Motor neuron (in vitro differentiated cells): ENCODE data around the gene FMO5. TPM values are rescaled to one million over a fixed set of nuclear protein-coding genes. Genes with fewer than 3 reads are reported as not detected.
A peak's percentile ranks its signal among the peaks of the same experiment; 100 is the strongest.
"Not testable (repeated sequence)": the region's sequence is repeated elsewhere in the genome, so short reads cannot be mapped to it uniquely, and the experiment has no call there.

Source experiments
- ATAC-seq, 8 experiments: fragments of 200-7000 bp; cut with Tn5 transposase; replicated peaks in 6 of 8; 2 replicates each; pipeline ENCODE4 v1.8.0; 2021; ENCODE audit warnings: mild to moderate bottlenecking in 8 of 8, moderate library complexity in 8 of 8
- H3K27ac ChIP-seq, 2 donors: fragments of 250-450 bp; sonication (Bioruptor Pico); 2 replicates each; pipeline ENCODE4 v1.9.0; 2021; ENCODE audit warnings: antibody characterized with exemption in 2 of 2, mild to moderate bottlenecking in 2 of 2, moderate library complexity in 1 of 2
- H3K4me1 ChIP-seq, 2 donors: fragments of 250-450 bp; sonication (Bioruptor Pico); replicated peaks in 1 of 2; 2 replicates each; pipeline ENCODE4 v1.6.1; 2021; ENCODE audit warnings: antibody characterized with exemption in 2 of 2, mild to moderate bottlenecking in 2 of 2, moderate library complexity in 1 of 2
- H3K4me3 ChIP-seq, 5 donors: fragments of 250-450 bp; sonication (Bioruptor Pico); 2 replicates each; pipeline ENCODE4 v1.9.0; 2021; ENCODE audit warnings: antibody characterized with exemption in 5 of 5, mild to moderate bottlenecking in 5 of 5, moderate library complexity in 4 of 5
- WGBS, 10 experiments: fragments of 450-650 bp; shearing (Covaris generic); methylation state at CpG; one replicate each; pipeline ENCODE4 v1.0.0; 2022; 5-methylcytosine and 5-hydroxymethylcytosine counted together
- in situ Hi-C, 9 experiments: fragments of 400-800 bp; cut with MboI; loops; one replicate each; pipeline ENCODE4 v1.15.0; 2021; ENCODE audit warnings: low sequenced_read_pairs in 9 of 9, low pct_unique_long_range_greater_than_20kb in 2 of 9; ENCODE audit not compliant: unreplicated experiment in 9 of 9
- total RNA-seq, 8 experiments: library from RNA; unstranded; fragments of 300-600 nt; gene quantifications; 2 replicates each; pipeline versions ENCODE4 v1.2.3 to v1.2.4, GENCODE V29; 2022

FMO5 gene
- total RNA-seq, 8 experiments from 2014 or later: 1.0 to 4.1 (median 2.2) TPM

GRCh38 chr1:147236959-147237791 is 12.0 kb upstream of the FMO5 start:
- 17 to 100% (median 60%) methylated on average over 1 to 3 of the region's 3 CpGs for WGBS, 10 experiments
- Histone ChIP-seq H3K27ac (no peak overlapping the region), H3K4me3 (no peak overlapping the region), H3K4me1 (peaks cover 2 to 3% of the 10 kb centered on the region in 2 donors)
- in situ Hi-C loops: no loop called here
- peak in 2 of 8 experiments; percentile 46 to 83 for ATAC-seq

DNA sequence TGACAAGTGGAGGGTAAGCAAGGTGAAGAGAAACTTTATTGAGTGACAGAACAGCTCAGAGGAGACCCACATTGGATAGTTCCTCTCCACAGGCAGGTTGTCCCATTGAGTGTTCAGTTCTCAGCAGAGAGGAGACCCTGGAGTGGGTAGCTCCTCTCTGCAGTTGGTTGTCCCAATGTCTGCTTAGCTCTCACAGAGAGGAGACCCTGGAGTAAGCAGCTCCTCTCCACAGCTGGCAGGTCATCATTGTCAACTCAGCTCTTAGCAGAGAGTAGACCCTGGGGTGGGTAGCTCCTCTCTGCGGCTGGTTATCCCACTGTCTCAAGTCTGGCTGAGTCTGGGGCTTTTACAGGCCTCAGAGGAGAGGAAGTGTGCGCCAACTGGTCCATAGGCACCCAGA is 11.3 kb upstream of the FMO5 start:
- whole genome bisulfite sequencing, 10 experiments: 20 to 86% (median 73%) methylated on average over 1 to 2 of the region's 2 CpGs; no CpG with 5 or more reads in 6 of the 10 experiments
- Histone ChIP-seq H3K4me1 (peaks cover 0 to 3% of the 10 kb centered on the region in 2 donors), H3K4me3 (no peak overlapping the region), H3K27ac (no peak overlapping the region)
- no peak for ATAC-seq
- in situ Hi-C loops: no loop called here

- Histone ChIP-seq H3K4me1 (peaks cover 0 to 3% of the 10 kb centered on the region in 2 donors), H3K27ac (no peak overlapping the region), H3K4me3 (no peak overlapping the region)
- in situ Hi-C loops: no loop called here
- ATAC-seq: no peak
- 38 to 100% (median 65%) methylated on average over 1 of the region's 1 CpG; no CpG with 5 or more reads in 6 of the 10 experiments for WGBS, 10 experiments
These were observed 10.7 kb upstream of the FMO5 start for GRCh38 chr1:147235822-147236221.

GRCh38 chr1:147233903-147234302 is 8.8 kb upstream of the FMO5 start:
- ATAC-seq: not testable (repeated sequence)

GRCh38 chr1:147231032-147231431 is 5.9 kb upstream of the FMO5 start:
- H3K4me1 ChIP-seq, H3K27ac ChIP-seq, ATAC-seq, H3K4me3 ChIP-seq, in situ Hi-C loops: not testable (repeated sequence)
- 43 to 89% (median 74%) methylated on average over 3 to 4 of the region's 5 CpGs; no CpG with 5 or more reads in 1 of the 10 experiments for WGBS, 10 experiments

More at GRCh38 chr1:147233903-147234302, 8.8 kb upstream of the FMO5 start:
- H3K4me3 ChIP-seq, in situ Hi-C loops, H3K4me1 ChIP-seq: not testable (repeated sequence)
- WGBS, 10 experiments: 43 to 96% (median 69%) methylated on average over 1 to 5 of the region's 8 CpGs; no CpG with 5 or more reads in 5 of the 10 experiments
- H3K27ac ChIP-seq: peak overlapping the region in 1 of 2 donors; percentile 7

GRCh38 chr1:147223740-147224615 is 1.2 kb downstream of the FMO5 start:
- 48 to 100% (median 80%) methylated on average over 1 to 11 of the region's 14 CpGs for WGBS, 10 experiments
- ATAC-seq: no peak
- Histone ChIP-seq H3K4me3 (no peak overlapping the region), H3K27ac (no peak overlapping the region), H3K4me1 (no peaks in the 10 kb centered on the region)
- in situ Hi-C loops: loop anchor here in 1 of 9 experiments (10.0 kb wide), 1 partner anchor 49 kb away; the partner anchor contains the start of gene PRKAB2

GRCh38 chr1:147218606-147219005 is 6.5 kb downstream of the FMO5 start:
- no peak for ATAC-seq
- 53 to 95% (median 68%) methylated on average over 2 to 3 of the region's 3 CpGs for WGBS, 10 experiments
- Histone ChIP-seq H3K4me1 (no peaks in the 10 kb centered on the region), H3K27ac (no peak overlapping the region), H3K4me3 (no peak overlapping the region)
- in situ Hi-C loops: no loop called here

GRCh38 chr1:147217141-147217540 is 8.0 kb downstream of the FMO5 start:
- ATAC-seq: no peak
- in situ Hi-C loops: no loop called here
- Histone ChIP-seq H3K27ac (no peak overlapping the region), H3K4me1 (no peaks in the 10 kb centered on the region), H3K4me3 (no peak overlapping the region)
- 80 to 100% (median 99%) methylated on average over 1 to 7 of the region's 7 CpGs for WGBS, 10 experiments

DNA sequence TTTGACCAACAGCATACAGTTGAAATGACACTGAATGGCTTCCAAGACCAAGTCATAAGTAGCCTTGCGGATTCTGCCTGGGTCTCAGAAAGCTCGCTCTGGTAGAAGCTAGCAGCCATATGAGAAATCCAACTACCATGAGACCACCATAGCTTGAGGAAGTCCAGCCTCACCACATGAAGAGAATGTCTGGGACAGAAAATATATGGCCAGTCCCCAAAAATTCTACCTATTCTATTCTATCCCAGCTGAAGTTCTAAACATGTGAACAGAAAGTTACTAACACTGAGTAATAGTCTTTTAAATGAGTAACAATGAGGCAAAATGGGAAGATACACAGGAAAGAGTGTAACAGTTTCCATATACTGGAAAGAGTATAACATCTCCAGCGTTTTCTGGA is 9.0 kb downstream of the FMO5 start:
- Histone ChIP-seq H3K4me1 (no peaks in the 10 kb centered on the region), H3K27ac (no peak overlapping the region), H3K4me3 (no peak overlapping the region)
- in situ Hi-C loops: no loop called here
- 29 to 100% (median 84%) methylated on average over 1 to 3 of the region's 3 CpGs; no CpG with 5 or more reads in 2 of the 10 experiments for WGBS, 10 experiments
- ATAC-seq: no peak

- Histone ChIP-seq H3K4me3 (no peak overlapping the region), H3K4me1 (no peaks in the 10 kb centered on the region), H3K27ac (no peak overlapping the region)
- no peak for ATAC-seq
- 8 to 52% (median 31%) methylated on average over 1 to 2 of the region's 2 CpGs; no CpG with 5 or more reads in 2 of the 10 experiments for WGBS, 10 experiments
- in situ Hi-C loops: no loop called here
These were observed 9.6 kb downstream of the FMO5 start for GRCh38 chr1:147215540-147215916.

DNA sequence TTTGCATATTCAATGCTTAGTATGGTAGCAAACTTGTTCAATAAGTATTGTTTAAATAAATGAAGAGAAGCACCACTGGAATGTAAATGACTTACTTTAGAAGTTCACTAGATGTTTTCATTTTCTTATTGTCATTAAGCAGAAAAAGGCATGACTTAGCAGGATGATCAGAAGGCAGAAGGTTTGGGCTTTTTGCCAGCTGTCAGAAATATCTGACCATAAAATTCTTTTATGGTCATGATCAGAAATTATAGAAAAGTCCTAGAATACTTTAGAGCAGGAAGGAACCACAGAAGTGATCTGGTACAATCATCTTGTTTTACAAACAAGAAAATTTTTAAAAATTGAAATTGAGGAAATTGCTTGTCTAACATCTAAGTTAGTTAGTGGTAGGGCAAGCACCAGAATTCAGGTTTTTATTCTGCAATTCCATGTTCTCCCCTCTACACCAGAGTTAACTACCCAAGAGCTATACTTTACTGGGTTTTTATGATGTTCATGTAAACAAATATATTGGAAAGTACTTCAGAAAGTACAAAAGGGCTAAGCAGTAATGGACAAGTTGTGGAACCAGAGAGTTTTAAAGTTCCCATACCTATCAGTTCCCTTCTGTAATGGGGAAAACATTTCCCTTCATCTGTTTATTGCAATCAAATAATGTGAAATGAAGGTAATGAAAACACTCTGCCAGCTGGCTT is 10.1 kb downstream of the FMO5 start:
- no peaks in the 10 kb centered on the region for H3K4me1 ChIP-seq
- no peak overlapping the region for H3K4me3 ChIP-seq
- H3K27ac ChIP-seq: no peak overlapping the region
- no peak for ATAC-seq
- in situ Hi-C loops: no loop called here

DNA sequence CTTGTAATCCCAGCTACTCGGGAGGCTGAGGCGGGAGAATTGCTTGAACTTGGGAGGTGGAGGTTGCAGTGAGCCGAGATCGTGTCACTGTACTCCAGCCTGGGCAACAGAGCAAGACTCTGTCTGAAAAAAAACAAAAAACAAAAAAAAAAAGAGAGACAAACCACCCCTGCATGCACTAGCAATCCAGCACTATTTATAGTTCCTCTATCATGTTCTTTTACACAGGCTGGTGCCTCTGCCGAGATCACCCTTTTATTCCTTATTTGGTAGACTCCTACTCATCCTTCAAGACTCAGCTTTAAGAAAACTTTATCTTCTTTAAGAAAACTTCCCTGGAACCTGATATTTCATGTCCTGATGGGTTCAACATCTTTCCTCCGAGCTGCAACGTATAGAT is 10.8 kb downstream of the FMO5 start:
- ATAC-seq: no peak
- no peak overlapping the region for H3K4me3 ChIP-seq
- in situ Hi-C loops: no loop called here
- H3K27ac ChIP-seq: no peak overlapping the region
- WGBS, 10 experiments: 69 to 100% (median 90%) methylated on average over 3 to 7 of the region's 7 CpGs
- no peaks in the 10 kb centered on the region for H3K4me1 ChIP-seq

DNA sequence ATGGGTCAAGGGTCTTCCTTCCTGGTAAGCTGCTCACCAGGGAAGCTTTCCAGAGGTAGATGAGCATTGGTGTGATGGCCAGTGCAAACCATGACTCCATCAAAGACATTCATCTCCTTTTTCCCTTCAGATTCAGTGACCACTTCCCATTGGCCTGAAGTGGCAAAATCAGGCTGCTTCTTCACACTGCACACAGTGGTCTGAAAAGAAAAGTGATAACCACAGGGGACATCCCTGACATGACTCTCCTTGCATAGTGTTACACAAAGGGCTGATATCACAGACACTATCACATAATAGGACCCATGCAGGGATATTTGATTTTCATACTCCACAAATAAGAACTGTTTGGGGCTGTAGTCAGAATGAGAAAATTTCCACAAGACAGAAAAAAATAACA is 11.9 kb downstream of the FMO5 start:
- H3K4me1 ChIP-seq: no peaks in the 10 kb centered on the region
- no peak for ATAC-seq
- H3K4me3 ChIP-seq: no peak overlapping the region
- no peak overlapping the region for H3K27ac ChIP-seq
- in situ Hi-C loops: no loop called here
